HG03378 (cell line): ENCODE data around the gene CD34.

ENCODE experiments used
- ATAC-seq: cut with Tn5 transposase; IDR thresholded peaks from one replicate; pipeline ENCODE4 v1.9.1; 2021; ENCODE audit warnings: mild to moderate bottlenecking, moderate library complexity; ENCODE audit not compliant: unreplicated experiment

The CD34 gene

GRCh38 chr1:207910591-207911354 is at the start of gene CD34:
Gene CD34 (minus strand): TSS chr1:207911125. CDS start chr1:207911080, 45 bp downstream.
- ATAC-seq, result no peak

GRCh38 chr1:207960346-207960745 is 49.4 kb upstream of the CD34 start:
- ATAC-seq, result no peak

- no peak for ATAC-seq
Observed at GRCh38 chr1:207959910-207960309, 49.0 kb upstream of the CD34 start.

GRCh38 chr1:207959141-207959825 is 48.4 kb upstream of the CD34 start:
- ATAC-seq, result no peak

- no peak for ATAC-seq
Observed at GRCh38 chr1:207958376-207959139, 47.6 kb upstream of the CD34 start.

GRCh38 chr1:207956986-207957385 is 46.1 kb upstream of the CD34 start:
- ATAC-seq, result no peak

- no peak for ATAC-seq
Observed at GRCh38 chr1:207954104-207954503, 43.2 kb upstream of the CD34 start.

GRCh38 chr1:207952617-207953542 is 42.0 kb upstream of the CD34 start:
- no peak for ATAC-seq

GRCh38 chr1:207951652-207952051 is 40.7 kb upstream of the CD34 start:
- ATAC-seq, result no peak

- ATAC-seq, result no peak
Observed at GRCh38 chr1:207950750-207951149, 39.8 kb upstream of the CD34 start.

- no peak for ATAC-seq
Observed at GRCh38 chr1:207949571-207950195, 38.8 kb upstream of the CD34 start.

- no peak for ATAC-seq
Observed at GRCh38 chr1:207948536-207949250, 37.8 kb upstream of the CD34 start.

GRCh38 chr1:207946756-207947155 is 35.8 kb upstream of the CD34 start:
- no peak for ATAC-seq

GRCh38 chr1:207944571-207944970 is 33.6 kb upstream of the CD34 start:
- no peak for ATAC-seq

- ATAC-seq, result peak; percentile 62
Observed at GRCh38 chr1:207942337-207942741, 31.4 kb upstream of the CD34 start.

GRCh38 chr1:207941665-207942064 is 30.7 kb upstream of the CD34 start:
- no peak for ATAC-seq

- no peak for ATAC-seq
Observed at GRCh38 chr1:207938016-207938415, 27.1 kb upstream of the CD34 start.

- ATAC-seq, result no peak
Observed at GRCh38 chr1:207937204-207937603, 26.3 kb upstream of the CD34 start.

- ATAC-seq, result peak; percentile 98
Observed at GRCh38 chr1:207935166-207935583, 24.2 kb upstream of the CD34 start.
